ENCODE data around the gene MAP4K2. TPM values are rescaled to one million over a fixed set of nuclear protein-coding genes. Genes with fewer than 3 reads are reported as not detected.

MAP4K2 gene
- total and polyA plus RNA-seq, 9 of the 15 experiments (the other 6 are each of a cell fraction or from before 2014, with no cell fraction given): 0.13 to 14.5 (median 7.3) TPM

DNA sequence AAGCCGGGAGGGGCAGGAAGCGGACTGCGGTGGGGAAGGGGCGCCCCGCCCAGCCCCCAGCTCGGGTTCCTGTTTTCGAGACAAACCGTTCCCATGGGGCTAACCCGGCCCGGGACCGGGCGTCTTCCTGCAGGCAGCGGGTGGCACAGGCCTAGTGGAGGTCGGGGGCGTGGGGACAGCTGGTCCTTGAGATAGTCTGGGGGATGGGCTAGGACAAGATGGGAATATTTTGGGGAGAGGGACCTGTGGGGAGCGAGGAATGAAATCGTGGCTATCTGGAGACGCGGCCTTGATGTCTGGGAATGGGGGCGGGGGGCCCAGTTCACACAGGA lies 57.9 kb downstream of the MAP4K2 start (continued):
- TF ChIP-seq ZBTB2 (IDR thresholded peaks at IDR 0.05) (0 out of 2 replicates have a peak, but pooled peaks have one; percentile 31), NFRKB (IDR thresholded peaks at IDR 0.05; ENCODE audit: low read depth) (peak; percentile 64; the same call in 1 of the 2 replicates), TFAP4 (CRISPR knock-in tag; IDR thresholded peaks at IDR 0.05; ENCODE audit: borderline replicate concordance) (peak; percentile 85; the same call in 1 of the 2 replicates), ESRRA (IDR thresholded peaks at IDR 0.05; ENCODE audit: borderline replicate concordance, low read depth) (peak; percentile 23; the same call in 1 of the 2 replicates), ARID1B (IDR thresholded peaks at IDR 0.05) (0 out of 2 replicates have a peak, but pooled peaks have one; percentile 36), MEF2A (IDR thresholded peaks at IDR 0.05; ENCODE audit: control insufficient read depth, low read depth, low read length) (no peak), HDAC1 (IDR thresholded peaks at IDR 0.05) (peak in 1 of 2 experiments; percentile 21; a peak in 1 of 4 replicates), ZNF592 (IDR thresholded peaks at IDR 0.05) (no peak), PHF21A (IDR thresholded peaks at IDR 0.05; ENCODE audit: borderline replicate concordance, low read depth) (peak; percentile 18; the same call in 1 of the 2 replicates), HMGN3 (IDR thresholded peaks at IDR 0.05; ENCODE audit: borderline replicate concordance, extremely low read depth, insufficient read length, low read depth, low read length) (peak; percentile 79), CBFA2T2 (conservative IDR thresholded peaks at IDR 0.05) (0 out of 2 replicates have a peak, but pooled peaks have one; percentile 8), GTF2E2 (tag; IDR thresholded peaks at IDR 0.05) (0 out of 2 replicates have a peak, but pooled peaks have one; percentile 47), POLR2G (IDR thresholded peaks at IDR 0.05; ENCODE audit: low read depth, low read length) (peak; percentile 64), ZBTB11 (CRISPR knock-in tag; IDR thresholded peaks at IDR 0.05) (0 out of 6 replicates have a peak, but pooled peaks of 1 of the 3 experiments have one; percentile 17)

Measured in K562 (cell line).